Testis (tissue), 2 donors: ENCODE data around the gene LYZ.

Experiments used
- POLR2A ChIP-seq: fragments of 450-650 bp; IDR thresholded peaks from one replicate; pipeline ENCODE4 v1.6.1; 2017; ENCODE audit warnings: antibody characterized with exemption, mild to moderate bottlenecking, moderate library complexity
- TF ChIP-seq, protein P1 (sequence below), 3 experiments: fragments of 450-650 bp in 2 of 3; fragments of 200-600 bp in 1 of 3; sonication (generic) in 1 of 3; IDR thresholded peaks; one replicate each; pipeline ENCODE4 v1.5.1; 2016 to 2019; ENCODE audit warnings: antibody characterized with exemption in 3 of 3, mild to moderate bottlenecking in 2 of 3, moderate library complexity in 1 of 3

DNA sequence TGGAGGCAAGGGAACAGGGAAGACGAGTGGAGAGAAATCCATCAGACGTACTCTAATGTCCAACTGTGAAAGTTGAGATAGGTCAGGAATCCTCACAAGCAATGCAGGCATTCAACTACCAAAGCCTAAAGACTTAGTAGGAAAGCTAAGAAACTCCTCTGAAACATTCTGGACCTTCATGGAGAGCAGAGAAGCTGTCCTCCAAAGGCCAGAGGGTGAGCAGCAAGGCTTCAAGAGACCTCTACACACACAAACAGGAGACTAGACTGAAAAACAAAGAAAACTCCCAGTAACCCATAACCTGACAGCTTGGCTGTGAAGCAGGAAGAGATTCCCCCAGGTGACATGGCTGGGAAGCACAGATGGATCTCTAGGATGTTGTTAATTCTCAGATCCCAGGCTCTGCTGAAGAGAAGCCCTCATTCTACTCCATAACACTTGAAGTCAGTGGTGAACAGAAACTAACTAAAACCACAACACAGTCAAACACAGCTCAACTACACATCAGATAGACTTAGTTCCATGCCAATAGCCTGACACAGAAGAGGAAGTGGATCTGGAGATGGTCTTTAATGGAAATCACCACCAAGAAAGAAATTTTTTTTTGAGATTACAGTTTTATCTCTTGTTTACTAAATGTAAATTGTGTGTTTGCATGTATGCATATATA, 23.2 kb upstream of the LYZ start:
- TF ChIP-seq, protein P1, sequence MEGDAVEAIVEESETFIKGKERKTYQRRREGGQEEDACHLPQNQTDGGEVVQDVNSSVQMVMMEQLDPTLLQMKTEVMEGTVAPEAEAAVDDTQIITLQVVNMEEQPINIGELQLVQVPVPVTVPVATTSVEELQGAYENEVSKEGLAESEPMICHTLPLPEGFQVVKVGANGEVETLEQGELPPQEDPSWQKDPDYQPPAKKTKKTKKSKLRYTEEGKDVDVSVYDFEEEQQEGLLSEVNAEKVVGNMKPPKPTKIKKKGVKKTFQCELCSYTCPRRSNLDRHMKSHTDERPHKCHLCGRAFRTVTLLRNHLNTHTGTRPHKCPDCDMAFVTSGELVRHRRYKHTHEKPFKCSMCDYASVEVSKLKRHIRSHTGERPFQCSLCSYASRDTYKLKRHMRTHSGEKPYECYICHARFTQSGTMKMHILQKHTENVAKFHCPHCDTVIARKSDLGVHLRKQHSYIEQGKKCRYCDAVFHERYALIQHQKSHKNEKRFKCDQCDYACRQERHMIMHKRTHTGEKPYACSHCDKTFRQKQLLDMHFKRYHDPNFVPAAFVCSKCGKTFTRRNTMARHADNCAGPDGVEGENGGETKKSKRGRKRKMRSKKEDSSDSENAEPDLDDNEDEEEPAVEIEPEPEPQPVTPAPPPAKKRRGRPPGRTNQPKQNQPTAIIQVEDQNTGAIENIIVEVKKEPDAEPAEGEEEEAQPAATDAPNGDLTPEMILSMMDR (IDR thresholded peaks at IDR 0.05), result no peak
- no peak for TF ChIP-seq POLR2A
